GM19351 (cell line): ENCODE results near the gene YWHAE.
"Not testable (repeated sequence)": the region's sequence is repeated elsewhere in the genome, so short reads cannot be mapped to it uniquely, and the experiment has no call there.

Experiments
- ATAC-seq: cut with Tn5 transposase; IDR thresholded peaks from one replicate; pipeline ENCODE4 v1.9.1; 2021; ENCODE audit warnings: mild to moderate bottlenecking, moderate library complexity; ENCODE audit not compliant: unreplicated experiment

YWHAE gene

DNA sequence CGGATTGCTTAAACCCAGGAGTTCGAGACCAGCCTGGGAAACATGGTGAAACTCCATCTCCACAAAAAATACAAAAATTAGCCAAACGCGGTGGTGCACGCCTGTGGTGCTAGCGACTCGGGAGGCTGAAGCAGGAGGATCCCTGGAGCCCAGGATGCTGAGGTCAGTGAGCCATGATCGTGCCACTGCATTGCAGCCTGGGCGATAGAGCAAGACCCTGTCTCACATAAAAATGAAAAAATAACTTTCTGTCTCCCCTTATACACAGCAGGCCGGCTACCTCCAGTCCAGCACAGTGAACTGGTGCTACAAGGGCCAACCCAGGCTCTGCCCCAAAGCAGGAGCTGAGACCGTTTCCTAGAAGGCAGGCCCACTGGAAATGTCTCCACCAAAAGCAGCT lies 59.7 kb downstream of the YWHAE start:
- no peak for ATAC-seq

GRCh38 chr17:1331708-1332107 lies 68.3 kb downstream of the YWHAE start:
- no peak for ATAC-seq

DNA sequence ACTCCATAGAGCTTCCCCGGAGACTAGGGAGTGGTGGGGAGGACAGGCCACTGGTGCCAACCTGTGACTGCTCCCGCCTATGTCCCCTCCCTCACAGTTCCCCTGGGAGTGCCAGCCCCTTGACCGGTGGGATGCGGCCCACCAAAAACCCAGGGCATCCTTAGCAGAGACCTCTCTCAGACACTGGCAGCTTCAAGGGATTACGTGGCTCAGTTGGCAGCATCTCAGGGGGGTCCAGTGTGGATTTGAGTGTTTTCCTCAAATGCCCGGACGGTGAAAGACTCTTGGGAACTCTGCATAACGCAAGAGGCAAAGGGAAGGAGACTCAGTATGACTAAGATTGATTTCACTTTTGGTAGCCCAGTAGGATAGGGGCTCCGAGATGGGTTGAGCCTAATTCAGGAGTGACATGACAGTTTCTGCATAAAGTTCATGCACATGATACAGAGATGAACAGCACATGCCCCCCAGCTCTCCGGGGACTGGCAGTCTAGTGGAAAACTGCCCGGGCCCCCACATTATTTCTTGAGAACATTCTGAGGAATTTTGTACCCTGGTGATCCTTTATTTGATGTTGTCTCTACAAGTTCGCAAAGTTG lies 70.2 kb downstream of the YWHAE start:
- ATAC-seq, result no peak

DNA sequence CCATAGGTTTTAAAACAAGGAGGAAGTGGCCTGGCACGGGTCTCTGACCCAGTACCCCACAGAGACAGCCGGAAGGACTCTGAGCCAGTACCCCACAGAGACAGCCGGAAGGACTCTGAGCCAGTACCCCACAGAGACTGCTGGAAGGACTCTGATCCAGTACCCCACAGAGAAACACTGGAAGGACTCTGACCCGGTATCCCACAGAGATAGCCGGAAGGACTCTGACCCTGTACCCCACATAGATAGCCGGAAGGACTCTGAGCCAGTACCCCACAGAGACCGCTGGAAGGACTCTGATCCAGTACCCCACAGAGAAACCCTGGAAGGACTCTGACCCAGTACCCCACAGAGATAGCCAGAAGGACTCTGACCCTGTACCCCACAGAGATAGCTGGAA lies 71.6 kb downstream of the YWHAE start:
- ATAC-seq, result no peak

GRCh38 chr17:1325766-1326165 lies 74.3 kb downstream of the YWHAE start:
- ATAC-seq, result no peak

- ATAC-seq, result no peak
Measured at GRCh38 chr17:1324201-1324771, 75.7 kb downstream of the YWHAE start.

DNA sequence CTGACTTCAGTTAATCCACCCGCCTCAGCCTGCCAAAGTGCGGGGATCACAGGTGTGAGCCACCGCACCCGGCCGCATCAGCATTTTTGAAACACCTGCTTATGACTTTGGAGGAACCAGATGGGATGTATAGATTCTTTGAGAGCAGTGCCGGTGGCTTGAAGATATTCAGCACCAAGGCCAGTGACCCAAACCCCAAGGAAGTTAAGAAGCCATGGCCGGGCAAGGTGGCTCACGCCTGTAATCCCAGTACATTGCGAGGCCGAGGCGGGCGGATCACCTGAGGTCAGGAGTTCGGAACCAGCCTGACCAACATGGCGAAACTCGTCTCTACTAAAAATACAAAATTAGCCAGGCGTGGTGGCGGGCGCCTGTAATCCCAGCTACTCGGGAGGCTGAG lies 76.7 kb downstream of the YWHAE start:
- ATAC-seq, result no peak

- no peak for ATAC-seq
Measured at GRCh38 chr17:1322480-1322879, 77.5 kb downstream of the YWHAE start.

DNA sequence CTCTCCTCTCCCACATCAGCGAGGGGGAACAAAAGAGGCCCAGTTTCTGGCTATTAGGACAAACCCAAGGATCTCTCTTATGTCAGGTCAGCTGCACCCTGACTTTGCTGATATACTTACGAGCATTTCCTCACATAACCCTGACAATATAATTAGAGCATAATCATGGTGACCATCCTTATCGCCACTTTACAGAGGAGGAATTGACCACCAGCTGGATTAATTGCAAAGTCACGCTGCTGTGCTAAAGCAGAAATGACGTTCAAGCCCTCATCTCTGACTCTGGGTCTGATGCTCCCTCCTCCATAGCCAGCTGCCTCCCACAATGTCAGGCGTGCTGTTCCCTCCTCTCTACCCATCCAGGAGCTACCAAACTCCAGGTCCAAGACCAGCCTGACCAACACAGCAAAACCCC lies 78.0 kb downstream of the YWHAE start:
- no peak for ATAC-seq

GRCh38 chr17:1315891-1316403 lies 84.1 kb downstream of the YWHAE start:
- no peak for ATAC-seq

DNA sequence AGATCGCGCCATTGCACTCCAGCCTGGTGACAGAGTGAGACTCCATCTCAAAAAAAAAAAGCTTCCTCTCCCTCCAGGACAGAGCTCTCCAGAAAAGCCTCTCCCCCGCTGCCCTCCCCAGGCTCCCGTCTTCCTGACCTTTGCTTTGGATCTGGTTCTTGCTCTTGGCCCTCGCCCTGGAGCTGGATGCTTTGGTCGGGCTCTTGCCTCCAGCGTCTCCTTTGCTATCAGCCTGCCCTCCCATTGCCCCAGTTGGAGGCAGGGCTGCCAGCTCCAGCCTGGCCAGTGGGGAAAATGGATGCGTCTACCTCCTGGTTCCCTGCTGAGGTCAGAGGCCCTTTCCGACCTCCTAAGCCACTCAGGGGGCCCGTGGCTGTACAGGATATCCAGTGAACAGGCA lies 84.6 kb downstream of the YWHAE start:
- ATAC-seq, result no peak

GRCh38 chr17:1313270-1314005 lies 86.6 kb downstream of the YWHAE start:
- no peak for ATAC-seq

DNA sequence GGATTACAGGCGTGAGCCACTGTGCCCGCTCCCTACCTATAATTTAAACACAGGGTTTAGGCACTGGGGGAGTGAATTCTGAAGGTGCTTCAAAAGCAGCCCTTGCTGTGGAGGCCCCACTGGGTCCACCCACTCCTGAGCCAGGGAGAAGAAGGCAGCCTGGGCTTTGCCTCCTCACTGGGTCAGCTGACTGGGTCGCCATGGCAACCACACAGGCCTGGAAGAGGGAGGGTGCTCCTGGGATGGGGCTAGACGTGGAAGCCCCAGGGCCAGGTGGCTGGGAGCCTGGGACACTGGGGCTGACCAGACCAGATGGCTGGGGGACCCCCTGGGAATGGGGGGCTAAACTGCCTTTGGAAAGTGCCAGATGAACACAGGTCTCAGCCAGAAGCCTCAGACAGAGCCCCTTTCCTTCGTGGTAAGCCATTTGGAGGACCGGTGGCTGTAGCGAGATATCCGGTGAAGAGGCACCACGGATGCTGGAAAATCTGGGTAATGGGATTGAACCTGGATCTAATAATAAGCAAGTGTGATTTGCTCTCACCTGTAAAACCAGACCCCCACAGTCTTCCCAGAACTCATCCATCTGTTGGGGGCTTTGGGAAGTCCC lies 87.7 kb downstream of the YWHAE start:
- no peak for ATAC-seq

GRCh38 chr17:1307829-1308228 lies 92.2 kb downstream of the YWHAE start:
- ATAC-seq, result not testable (repeated sequence)

DNA sequence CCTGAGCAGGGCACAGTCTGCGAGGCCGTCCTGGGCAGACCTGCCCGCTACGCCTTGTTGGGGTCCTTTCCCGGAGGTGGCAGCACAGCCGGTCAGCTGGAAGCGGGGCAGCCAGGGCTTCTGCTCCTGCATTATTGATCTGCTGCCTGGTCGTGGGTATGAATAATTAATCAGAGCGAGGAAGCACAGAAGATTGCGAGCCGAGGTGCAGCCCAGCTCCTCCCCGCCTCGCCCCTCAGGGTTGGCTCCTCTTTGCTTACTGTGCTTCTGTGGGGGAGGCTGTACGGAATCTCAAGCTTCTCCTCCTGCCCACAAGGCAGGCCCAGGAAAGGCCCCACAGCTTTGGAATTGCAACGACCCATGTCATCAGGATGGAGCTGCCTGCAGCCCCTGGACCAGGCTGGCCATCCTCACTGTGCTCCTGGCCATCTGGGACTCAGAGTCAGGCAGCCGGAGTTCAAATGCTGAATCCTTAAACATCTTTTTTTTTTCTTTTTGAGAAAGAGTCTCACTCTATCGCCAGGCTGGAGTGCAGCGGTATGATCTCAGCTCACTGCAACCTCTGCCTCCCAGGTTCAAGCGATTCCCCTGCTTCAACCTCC lies 95.0 kb downstream of the YWHAE start:
- ATAC-seq, result no peak

DNA sequence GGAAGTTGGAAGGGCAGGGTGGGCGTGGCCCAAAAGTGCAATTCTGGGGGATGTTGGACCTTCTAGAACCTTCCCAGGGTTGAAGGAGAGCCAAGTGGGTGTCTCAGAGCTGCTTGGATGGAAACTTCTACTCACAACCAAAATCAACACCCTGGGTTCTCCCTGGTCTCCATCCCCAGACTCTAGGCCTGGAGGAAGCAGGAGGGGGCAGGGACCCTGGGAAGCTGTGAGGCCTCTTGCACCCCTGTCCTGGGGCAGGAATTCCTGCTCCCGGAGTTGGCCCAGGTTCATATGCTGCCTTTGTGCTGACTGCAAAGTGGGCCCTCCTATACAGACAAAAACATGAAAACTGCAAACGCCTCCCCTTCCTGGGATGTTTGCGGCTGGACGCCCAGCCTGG lies 95.5 kb downstream of the YWHAE start:
- ATAC-seq, result no peak

- no peak for ATAC-seq
Measured at GRCh38 chr17:1302761-1303160, 97.3 kb downstream of the YWHAE start.

GRCh38 chr17:1301546-1301945 lies 98.5 kb downstream of the YWHAE start:
- ATAC-seq, result no peak

DNA sequence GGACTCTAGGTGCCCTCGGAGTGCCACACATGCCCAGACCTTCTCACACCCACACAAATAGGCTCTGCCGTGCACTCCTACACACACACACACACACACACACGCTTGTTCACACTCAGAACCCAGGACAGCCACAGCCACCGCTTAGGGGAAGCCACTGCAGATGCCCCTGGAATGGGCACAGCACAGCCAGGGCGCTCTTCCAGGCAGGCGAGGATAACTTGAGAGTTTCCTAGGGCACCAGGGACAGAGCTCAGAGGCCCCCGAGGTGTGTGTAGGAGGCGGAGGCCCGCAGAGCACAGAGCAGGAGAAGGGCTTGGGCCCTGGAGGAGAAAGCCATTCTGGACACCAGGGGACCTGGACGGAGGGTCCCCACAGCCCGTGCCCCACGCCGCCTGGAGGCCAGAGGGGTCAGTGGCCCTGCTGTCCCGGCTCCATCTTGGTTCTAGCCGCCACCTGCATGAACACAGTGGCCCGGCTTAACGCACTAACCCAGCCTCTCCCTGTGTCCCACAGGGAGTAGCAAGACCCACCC lies 99.6 kb downstream of the YWHAE start:
- ATAC-seq, result no peak

- ATAC-seq, result no peak
Measured at GRCh38 chr17:1299552-1300370, 100.3 kb downstream of the YWHAE start.
